B cell (primary cell): ENCODE measurements around the gene OR5M8. TPM values are rescaled to one million over a fixed set of nuclear protein-coding genes. Genes with fewer than 3 reads are reported as not detected.

Experiments used
- ATAC-seq: fragments of 200-7000 bp; cut with Tn5 transposase; one replicate; pipeline ENCODE4 v1.10.0; 2021; ENCODE audit warnings: low read depth, mild to moderate bottlenecking, moderate number of reproducible peaks, moderate library complexity
- CTCF ChIA-PET: fragments of 350-600 bp; sonication (Branson Sonifier 250); formaldehyde crosslinking; loops from one replicate; lab custom pipeline; 2021; ENCODE audit warnings: antibody characterized with exemption, inconsistent platforms; lab: Charles Lee
- POLR2A ChIA-PET: fragments of 350-600 bp; sonication (Branson Sonifier 250); formaldehyde crosslinking; loops from one replicate; lab custom pipeline; 2021; ENCODE audit warnings: antibody characterized with exemption; lab: Charles Lee
- DNase-seq: peaks from one replicate; pipeline ENCODE4 v3.0.0; 2013
- H2AFZ ChIP-seq: 2 replicates; pipeline ENCODE4 v1.6.1; 2012; ENCODE audit warnings: mild to moderate bottlenecking, low read depth, low read length; ENCODE audit not compliant: insufficient read depth, poor library complexity, severe bottlenecking
- H3K27ac ChIP-seq, 2 donors: 1 replicate in 1 of 2; 2 replicates in 1 of 2; pipeline ENCODE4 v1.5.1; 2012 to 2013; ENCODE audit warnings: low read length in 2 of 2, mild to moderate bottlenecking in 2 of 2, moderate library complexity in 1 of 2
- H3K27me3 ChIP-seq, 4 experiments: fragments of 200-600 bp in 1 of 4; sonication (generic) in 1 of 4; replicated peaks in 1 of 4; 1 replicate in 2 of 4; 2 replicates in 2 of 4; pipeline versions ENCODE4 v1.6.1 to v1.7.0; 2013 to 2016; ENCODE audit warnings: low read length in 3 of 4, mild to moderate bottlenecking in 2 of 4, mixed read lengths in 1 of 4, moderate library complexity in 1 of 4; ENCODE audit not compliant: insufficient read depth in 4 of 4, control insufficient read depth in 3 of 4; ENCODE audit errors: control extremely low read depth in 1 of 4
- H3K36me3 ChIP-seq, 2 experiments: replicated peaks in 1 of 2; 1 replicate in 1 of 2; 2 replicates in 1 of 2; pipeline versions ENCODE4 v1.6.1 to v1.7.1; 2013; ENCODE audit warnings: low read length in 1 of 2; ENCODE audit not compliant: insufficient read depth in 2 of 2, control insufficient read depth in 1 of 2; ENCODE audit errors: control extremely low read depth in 1 of 2, extremely low read depth in 1 of 2
- H3K4me1 ChIP-seq, 2 donors: fragments of 200-600 bp in 1 of 2; sonication (generic) in 1 of 2; 1 replicate in 1 of 2; 2 replicates in 1 of 2; pipeline versions ENCODE4 v1.5.1 to v1.6.1; 2013 to 2017; ENCODE audit warnings: low read length in 2 of 2; ENCODE audit not compliant: control insufficient read depth in 2 of 2, insufficient read depth in 2 of 2
- H3K4me2 ChIP-seq: replicated peaks from 2 replicates; pipeline ENCODE3; 2012; ENCODE audit warnings: mild to moderate bottlenecking, low read depth, low read length; ENCODE audit not compliant: poor library complexity, severe bottlenecking
- H3K4me3 ChIP-seq, 5 experiments: fragments of 200-600 bp in 1 of 5; sonication (generic) in 1 of 5; 1 replicate in 3 of 5; 2 replicates in 2 of 5; pipeline versions ENCODE4 v1.5.1 to v1.7.0; 2011 to 2016; ENCODE audit warnings: low read length in 4 of 5, mild to moderate bottlenecking in 4 of 5, low read depth in 2 of 5, control low read depth in 1 of 5, moderate library complexity in 1 of 5; ENCODE audit not compliant: insufficient read depth in 1 of 5; ENCODE audit errors: control extremely low read depth in 1 of 5, extremely low read depth in 1 of 5
- H3K79me2 ChIP-seq: fragments of 200-600 bp; sonication (generic); one replicate; pipeline ENCODE4 v1.6.0; 2016; ENCODE audit warnings: low read length; ENCODE audit not compliant: control insufficient read depth, insufficient read depth
- H3K9ac ChIP-seq: fragments of 200-600 bp; sonication (generic); 2 replicates; pipeline ENCODE4 v1.6.1; 2017; ENCODE audit warnings: mild to moderate bottlenecking, low read length, moderate library complexity
- H3K9me3 ChIP-seq, 3 donors: one replicate each; pipeline versions ENCODE4 v1.6.1 to v1.7.1; 2013; ENCODE audit warnings: low read length in 2 of 3; ENCODE audit not compliant: control insufficient read depth in 2 of 3, insufficient read depth in 1 of 3; ENCODE audit errors: control extremely low read depth in 1 of 3
- H4K20me1 ChIP-seq: 2 replicates; pipeline ENCODE4 v1.6.0; 2012; ENCODE audit warnings: mild to moderate bottlenecking, low read length; ENCODE audit not compliant: insufficient read depth, control insufficient read depth, poor library complexity, severe bottlenecking
- H3K27ac Mint-ChIP-seq: one replicate; pipeline ENCODE4 v1.8.0; 2021; ENCODE audit warnings: mixed read lengths
- H3K27me3 Mint-ChIP-seq: one replicate; pipeline ENCODE4 v1.8.0; 2021; ENCODE audit warnings: mixed read lengths
- H3K4me1 Mint-ChIP-seq: one replicate; pipeline ENCODE4 v1.8.0; 2021; ENCODE audit warnings: mixed read lengths
- H3K4me3 Mint-ChIP-seq: one replicate; pipeline ENCODE4 v1.8.0; 2021; ENCODE audit warnings: mixed read lengths
- H3K9me3 Mint-ChIP-seq: one replicate; pipeline ENCODE4 v1.8.0; 2022; ENCODE audit warnings: mixed read lengths; ENCODE audit not compliant: insufficient read depth
- EZH2 ChIP-seq: IDR thresholded peaks from 2 replicates; pipeline ENCODE4 v1.6.1; 2012; ENCODE audit warnings: borderline replicate concordance, low read depth, mild to moderate bottlenecking, moderate library complexity, low read length; ENCODE audit not compliant: insufficient read depth, poor library complexity, severe bottlenecking
- WGBS: methylation state at CpG from one replicate; pipeline ENCODE4 v1.1.5; 2013; ENCODE audit warnings: missing lambda C conversion rate; ENCODE audit not compliant: insufficient coverage; 5-methylcytosine and 5-hydroxymethylcytosine counted together
- intact Hi-C: fragments of 100-400 bp; cut with micrococcal nuclease; formaldehyde crosslinking; loops from one replicate; pipeline ENCODE4 v1.10.0; 2022
- polyA plus RNA-seq: library from polyadenylated mRNA; depleted of rRNA; stranded (reverse); fragments of >200 nt; gene quantifications from 2 replicates; pipeline ENCODE4 v1.2.3, GENCODE V29; 2012
- total RNA-seq, 2 donors: library from RNA; stranded (reverse); fragments of 120-200 nt in 1 of 2; gene quantifications; 1 replicate in 1 of 2; 2 replicates in 1 of 2; pipeline versions ENCODE4 v1.2.3 to v1.2.4, GENCODE V29; 2013 to 2022
- TF ChIP-seq, protein P1 (sequence below): fragments of 200-600 bp; IDR thresholded peaks from one replicate; pipeline ENCODE4 v1.8.0; 2022; ENCODE audit warnings: antibody characterized with exemption, mild to moderate bottlenecking

OR5M8 gene
- total and polyA plus RNA-seq, 2 donors (not counting 1 experiment from before 2014, with no cell fraction given), result not detected

DNA sequence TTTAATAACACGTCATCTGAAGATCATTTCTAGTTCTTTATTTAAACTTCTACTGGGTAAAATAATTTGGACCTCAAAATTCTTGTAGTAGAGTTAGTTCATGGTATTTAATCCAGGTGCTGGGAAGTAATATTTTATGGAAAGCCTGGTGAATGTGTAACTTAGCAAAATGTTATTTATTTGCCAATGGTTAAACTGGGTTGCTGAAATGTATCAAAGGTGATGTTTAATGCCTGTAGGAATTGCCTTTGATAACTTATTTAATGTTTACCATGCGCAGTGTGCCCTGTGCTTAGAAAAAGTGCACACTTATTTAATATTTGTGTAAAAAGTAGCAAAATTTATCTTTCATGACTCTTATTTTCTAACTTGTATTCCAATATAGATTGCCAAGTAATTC is 40.7 kb upstream of the OR5M8 start:
- Histone ChIP-seq H3K79me2 (no peaks in the 10 kb centered on the region), H3K27me3 (no peaks in the 10 kb centered on the region), H3K4me1 (no peaks in the 10 kb centered on the region), H3K4me2 (no peak overlapping the region), H3K27ac (no peak overlapping the region), H4K20me1 (no peaks in the 10 kb centered on the region), H3K36me3 (no peaks in the 10 kb centered on the region), H3K4me3 (no peak overlapping the region), H3K9ac (no peak overlapping the region), H2AFZ (no peak overlapping the region), H3K9me3 (no peaks in the 10 kb centered on the region)
- intact Hi-C loops, result no loop called here
- Mint-ChIP-seq H3K4me3 (no peak overlapping the region), H3K4me1 (no peaks in the 10 kb centered on the region), H3K9me3 (peaks cover 4% of the 10 kb centered on the region), H3K27me3 (no peaks in the 10 kb centered on the region), H3K27ac (no peak overlapping the region)
- ChIA-PET POLR2A (no interaction called here), CTCF (no interaction called here)
- WGBS, result no CpG with 5 or more reads among the region's 2 CpGs
- DNase-seq (no peak), ATAC-seq (no peak)
- TF ChIP-seq, protein P1, sequence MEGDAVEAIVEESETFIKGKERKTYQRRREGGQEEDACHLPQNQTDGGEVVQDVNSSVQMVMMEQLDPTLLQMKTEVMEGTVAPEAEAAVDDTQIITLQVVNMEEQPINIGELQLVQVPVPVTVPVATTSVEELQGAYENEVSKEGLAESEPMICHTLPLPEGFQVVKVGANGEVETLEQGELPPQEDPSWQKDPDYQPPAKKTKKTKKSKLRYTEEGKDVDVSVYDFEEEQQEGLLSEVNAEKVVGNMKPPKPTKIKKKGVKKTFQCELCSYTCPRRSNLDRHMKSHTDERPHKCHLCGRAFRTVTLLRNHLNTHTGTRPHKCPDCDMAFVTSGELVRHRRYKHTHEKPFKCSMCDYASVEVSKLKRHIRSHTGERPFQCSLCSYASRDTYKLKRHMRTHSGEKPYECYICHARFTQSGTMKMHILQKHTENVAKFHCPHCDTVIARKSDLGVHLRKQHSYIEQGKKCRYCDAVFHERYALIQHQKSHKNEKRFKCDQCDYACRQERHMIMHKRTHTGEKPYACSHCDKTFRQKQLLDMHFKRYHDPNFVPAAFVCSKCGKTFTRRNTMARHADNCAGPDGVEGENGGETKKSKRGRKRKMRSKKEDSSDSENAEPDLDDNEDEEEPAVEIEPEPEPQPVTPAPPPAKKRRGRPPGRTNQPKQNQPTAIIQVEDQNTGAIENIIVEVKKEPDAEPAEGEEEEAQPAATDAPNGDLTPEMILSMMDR, result no peak
- no peak for TF ChIP-seq EZH2

- Mint-ChIP-seq H3K4me1 (no peaks in the 10 kb centered on the region), H3K9me3 (peaks cover 4% of the 10 kb centered on the region), H3K4me3 (no peak overlapping the region), H3K27me3 (no peaks in the 10 kb centered on the region), H3K27ac (no peak overlapping the region)
- no peak for TF ChIP-seq EZH2
- TF ChIP-seq, protein P1, result no peak
- Histone ChIP-seq H3K4me3 (no peak overlapping the region), H3K4me1 (no peaks in the 10 kb centered on the region), H3K9me3 (peaks cover 0 to 1% (median 0%) of the 10 kb centered on the region in 3 donors), H3K27ac (no peak overlapping the region), H3K4me2 (no peak overlapping the region), H3K27me3 (no peaks in the 10 kb centered on the region), H4K20me1 (no peaks in the 10 kb centered on the region), H2AFZ (no peak overlapping the region), H3K9ac (no peak overlapping the region), H3K79me2 (no peaks in the 10 kb centered on the region), H3K36me3 (no peaks in the 10 kb centered on the region)
- 56% methylated on average over 2 of the region's 5 CpGs for WGBS
- intact Hi-C loops, result no loop called here
- CTCF ChIA-PET, result no interaction called here
- DNase-seq (no peak), ATAC-seq (no peak)
- POLR2A ChIA-PET, result no interaction called here
Observed at GRCh38 chr11:56522008-56522407, 30.8 kb upstream of the OR5M8 start.
